Body of pancreas (tissue), 4 donors: ENCODE measurements around the gene CRYGD.

Source experiments
- POLR2A ChIP-seq, 3 donors: fragments of 450-650 bp; IDR thresholded peaks; one replicate each; pipeline ENCODE4 v1.6.1; 2016; ENCODE audit warnings: antibody characterized with exemption in 3 of 3, mild to moderate bottlenecking in 2 of 3
- TF ChIP-seq, protein P1 (sequence below), 7 experiments: fragments of 450-650 bp in 4 of 7; fragments of 200-600 bp in 3 of 7; sonication (generic) in 3 of 7; IDR thresholded peaks; one replicate each; pipeline ENCODE4 v1.5.1; 2016 to 2019; ENCODE audit warnings: antibody characterized with exemption in 7 of 7

DNA sequence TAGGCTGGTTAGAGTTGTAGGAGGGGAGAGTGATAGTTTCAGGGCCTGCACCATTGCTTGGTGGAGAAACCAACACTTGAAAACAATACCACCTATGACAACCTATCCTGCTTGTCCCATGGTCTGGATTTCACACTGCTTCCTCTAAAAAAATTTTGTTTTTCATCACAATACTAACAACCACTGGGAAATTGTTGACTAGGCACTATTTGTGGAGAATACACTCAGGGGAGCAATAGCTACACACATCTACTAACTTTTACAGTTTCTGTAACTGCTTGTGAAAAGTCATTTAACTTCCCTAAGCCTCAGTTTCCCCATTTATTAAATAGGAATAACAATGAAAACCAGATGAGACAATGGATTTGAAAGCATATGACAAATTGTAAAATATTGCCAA is 25.8 kb upstream of the CRYGD start:
- TF ChIP-seq, protein P1, sequence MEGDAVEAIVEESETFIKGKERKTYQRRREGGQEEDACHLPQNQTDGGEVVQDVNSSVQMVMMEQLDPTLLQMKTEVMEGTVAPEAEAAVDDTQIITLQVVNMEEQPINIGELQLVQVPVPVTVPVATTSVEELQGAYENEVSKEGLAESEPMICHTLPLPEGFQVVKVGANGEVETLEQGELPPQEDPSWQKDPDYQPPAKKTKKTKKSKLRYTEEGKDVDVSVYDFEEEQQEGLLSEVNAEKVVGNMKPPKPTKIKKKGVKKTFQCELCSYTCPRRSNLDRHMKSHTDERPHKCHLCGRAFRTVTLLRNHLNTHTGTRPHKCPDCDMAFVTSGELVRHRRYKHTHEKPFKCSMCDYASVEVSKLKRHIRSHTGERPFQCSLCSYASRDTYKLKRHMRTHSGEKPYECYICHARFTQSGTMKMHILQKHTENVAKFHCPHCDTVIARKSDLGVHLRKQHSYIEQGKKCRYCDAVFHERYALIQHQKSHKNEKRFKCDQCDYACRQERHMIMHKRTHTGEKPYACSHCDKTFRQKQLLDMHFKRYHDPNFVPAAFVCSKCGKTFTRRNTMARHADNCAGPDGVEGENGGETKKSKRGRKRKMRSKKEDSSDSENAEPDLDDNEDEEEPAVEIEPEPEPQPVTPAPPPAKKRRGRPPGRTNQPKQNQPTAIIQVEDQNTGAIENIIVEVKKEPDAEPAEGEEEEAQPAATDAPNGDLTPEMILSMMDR (IDR thresholded peaks at IDR 0.05): no peak
- no peak for TF ChIP-seq POLR2A (IDR thresholded peaks at IDR 0.05)
